Gastrocnemius medialis (tissue), 4 donors: ENCODE measurements around the gene CHCHD6. TPM values are rescaled to one million over a fixed set of nuclear protein-coding genes. Genes with fewer than 3 reads are reported as not detected.
A peak's percentile ranks its signal among the peaks of the same experiment; 100 is the strongest.

Experiments
- ATAC-seq, 2 donors: fragments of 150-250 bp; one replicate each; pipeline ENCODE4 v1.9.1; 2016
- DNase-seq, 2 donors: peaks; one replicate each; pipeline ENCODE4 v3.0.0-alpha.2; 2019
- H3K27ac ChIP-seq, 4 donors: fragments of 200-600 bp; sonication (generic); 1 replicate in 1 of 4; 2 replicates in 3 of 4; pipeline ENCODE4 v1.5.1; 2016 to 2018; ENCODE audit warnings: mild to moderate bottlenecking in 2 of 4, moderate library complexity in 1 of 4
- H3K27me3 ChIP-seq, 3 donors: fragments of 200-600 bp; sonication (generic) in 2 of 3; 1 replicate in 1 of 3; 2 replicates in 2 of 3; pipeline versions ENCODE4 v1.5.1 to v1.6.0; 2016 to 2019; ENCODE audit warnings: mild to moderate bottlenecking in 1 of 3, moderate library complexity in 1 of 3
- H3K36me3 ChIP-seq, 2 donors: fragments of 200-600 bp; sonication (generic) in 1 of 2; one replicate each; pipeline ENCODE4 v1.5.1; 2017 to 2018
- H3K4me1 ChIP-seq, 2 donors: fragments of 200-600 bp; sonication (generic) in 1 of 2; one replicate each; pipeline ENCODE4 v1.5.1; 2016 to 2017; ENCODE audit warnings: mild to moderate bottlenecking in 2 of 2
- H3K4me3 ChIP-seq, 4 donors: fragments of 200-600 bp; sonication (generic) in 3 of 4; 1 replicate in 1 of 4; 2 replicates in 3 of 4; pipeline ENCODE4 v1.5.1; 2016 to 2019; ENCODE audit warnings: mild to moderate bottlenecking in 2 of 4
- H3K9me3 ChIP-seq, 3 donors: fragments of 200-600 bp; sonication (generic) in 2 of 3; 1 replicate in 1 of 3; 2 replicates in 2 of 3; pipeline ENCODE4 v1.5.1; 2016 to 2019
- CTCF ChIP-seq, 5 experiments: fragments of 450-650 bp in 3 of 5; fragments of 200-600 bp in 2 of 5; sonication (generic) in 2 of 5; IDR thresholded peaks in 4 of 5; conservative IDR thresholded peaks in 1 of 5; 1 replicate in 4 of 5; 2 replicates in 1 of 5; pipeline ENCODE4 v1.5.1; 2016 to 2019; ENCODE audit warnings: antibody characterized with exemption in 5 of 5, mild to moderate bottlenecking in 3 of 5, moderate library complexity in 3 of 5
- POLR2A ChIP-seq, 2 donors: fragments of 450-650 bp; IDR thresholded peaks; one replicate each; pipeline ENCODE4 v1.6.1; 2017; ENCODE audit warnings: antibody characterized with exemption in 2 of 2, mild to moderate bottlenecking in 2 of 2, moderate library complexity in 2 of 2
- in situ Hi-C, 4 donors: fragments of 200-750 bp; cut with MboI; loops; one replicate each; pipeline versions ENCODE4 v1.15.0 to v1.8.0; 2017; ENCODE audit warnings: low sequenced_read_pairs in 4 of 4
- intact Hi-C: fragments of 100-400 bp; cut with DNase I; formaldehyde crosslinking; loops from one replicate; pipeline ENCODE4 v1.15.1; 2023; ENCODE audit warnings: low total_unique reads
- total RNA-seq, 4 donors: library from RNA; depleted of rRNA; stranded (reverse); fragments of >200 nt; gene quantifications; one replicate each; pipeline versions ENCODE4 v1.1.0 to v1.2.3, GENCODE V29; 2016

Gene CHCHD6
- total RNA-seq, 4 donors from 2014 or later = 2.7 to 4.2 (median 3.4) TPM

GRCh38 chr3:126858887-126859286 lies 154.8 kb downstream of the CHCHD6 start:
- ATAC-seq (no peak), DNase-seq (no peak)
- TF ChIP-seq CTCF (IDR thresholded peaks at IDR 0.05 in 4 of 5, conservative IDR thresholded peaks at IDR 0.05 in 1 of 5) (no peak), POLR2A (IDR thresholded peaks at IDR 0.05) (no peak)
- H3K36me3 ChIP-seq = no peaks in the 10 kb centered on the region
- intact Hi-C loops (no loop called here), in situ Hi-C loops (no loop called here)
- H3K27me3 ChIP-seq = no peaks in the 10 kb centered on the region
- H3K4me3 ChIP-seq = no peak overlapping the region
- H3K27ac ChIP-seq = peak overlapping the region in 2 of 4 donors; percentile 33 to 49
- H3K9me3 ChIP-seq = no peaks in the 10 kb centered on the region
- peaks cover 5 to 10% of the 10 kb centered on the region in 2 donors for H3K4me1 ChIP-seq

- Histone ChIP-seq H3K27me3 (no peaks in the 10 kb centered on the region), H3K36me3 (no peaks in the 10 kb centered on the region), H3K9me3 (no peaks in the 10 kb centered on the region), H3K27ac (peak overlapping the region in 2 of 4 donors; percentile 33 to 49), H3K4me3 (no peak overlapping the region), H3K4me1 (peaks cover 5 to 10% of the 10 kb centered on the region in 2 donors)
- intact Hi-C loops (no loop called here), in situ Hi-C loops (no loop called here)
- ATAC-seq = peak; percentile 95 to 96
- no peak for DNase-seq
- no peak for TF ChIP-seq CTCF (IDR thresholded peaks at IDR 0.05 in 4 of 5, conservative IDR thresholded peaks at IDR 0.05 in 1 of 5)
- no peak for TF ChIP-seq POLR2A (IDR thresholded peaks at IDR 0.05)
Measured at GRCh38 chr3:126859415-126860246, 155.6 kb downstream of the CHCHD6 start.

GRCh38 chr3:126865736-126866135 lies 161.7 kb downstream of the CHCHD6 start:
- in situ Hi-C loops (no loop called here), intact Hi-C loops (no loop called here)
- TF ChIP-seq CTCF (IDR thresholded peaks at IDR 0.05 in 4 of 5, conservative IDR thresholded peaks at IDR 0.05 in 1 of 5) (no peak), POLR2A (IDR thresholded peaks at IDR 0.05) (no peak)
- Histone ChIP-seq H3K4me1 (peaks cover 20 to 23% of the 10 kb centered on the region in 2 donors), H3K27ac (no peak overlapping the region), H3K36me3 (no peaks in the 10 kb centered on the region), H3K27me3 (no peaks in the 10 kb centered on the region), H3K9me3 (no peaks in the 10 kb centered on the region), H3K4me3 (no peak overlapping the region)
- no peak for DNase-seq
- no peak for ATAC-seq

GRCh38 chr3:126866175-126866759 lies 162.2 kb downstream of the CHCHD6 start:
- Histone ChIP-seq H3K27ac (peak overlapping the region in 1 of 4 donors; percentile 10), H3K27me3 (no peaks in the 10 kb centered on the region), H3K36me3 (no peaks in the 10 kb centered on the region), H3K4me1 (peaks cover 20 to 23% of the 10 kb centered on the region in 2 donors), H3K9me3 (no peaks in the 10 kb centered on the region), H3K4me3 (no peak overlapping the region)
- peak; percentile 74 to 81 for ATAC-seq
- TF ChIP-seq CTCF (IDR thresholded peaks at IDR 0.05 in 4 of 5, conservative IDR thresholded peaks at IDR 0.05 in 1 of 5) = no peak
- TF ChIP-seq POLR2A (IDR thresholded peaks at IDR 0.05) = no peak
- no peak for DNase-seq
- intact Hi-C loops (no loop called here), in situ Hi-C loops (no loop called here)
